ENCODE results near the gene SKOR1. TPM values are rescaled to one million over a fixed set of nuclear protein-coding genes. Genes with fewer than 3 reads are reported as not detected.

Gene SKOR1
- total RNA-seq, 1 donor from 2014 or later: under 0.01 TPM

- no peak for TF ChIP-seq CTCF (IDR thresholded peaks at IDR 0.05; ENCODE audit: insufficient read depth, low read length, severe bottlenecking)
- Histone ChIP-seq H3K27me3 (ENCODE audit: control insufficient read depth, insufficient read depth, low read length) (no peaks in the 10 kb centered on the region), H3K36me3 (ENCODE audit: control insufficient read depth, insufficient read depth, low read length) (no peaks in the 10 kb centered on the region), H3K4me3 (ENCODE audit: low read depth, low read length) (no peak overlapping the region)
- FAIRE-seq (no peak), DNase-seq (ENCODE audit: low read depth) (no peak)
Observed at GRCh38 chr15:67778968-67779548, 46.3 kb upstream of the SKOR1 start.

GRCh38 chr15:67779549-67780111, 45.7 kb upstream of the SKOR1 start:
- Histone ChIP-seq H3K4me3 (ENCODE audit: low read depth, low read length) (no peak overlapping the region), H3K27me3 (ENCODE audit: control insufficient read depth, insufficient read depth, low read length) (no peaks in the 10 kb centered on the region), H3K36me3 (ENCODE audit: control insufficient read depth, insufficient read depth, low read length) (no peaks in the 10 kb centered on the region)
- TF ChIP-seq CTCF (IDR thresholded peaks at IDR 0.05; ENCODE audit: insufficient read depth, low read length, severe bottlenecking): no peak
- no peak for FAIRE-seq
- DNase-seq (ENCODE audit: low read depth): no peak

GRCh38 chr15:67781061-67781460, 44.2 kb upstream of the SKOR1 start:
- DNase-seq (ENCODE audit: low read depth): no peak
- Histone ChIP-seq H3K36me3 (ENCODE audit: control insufficient read depth, insufficient read depth, low read length) (no peaks in the 10 kb centered on the region), H3K4me3 (ENCODE audit: low read depth, low read length) (no peak overlapping the region), H3K27me3 (ENCODE audit: control insufficient read depth, insufficient read depth, low read length) (no peaks in the 10 kb centered on the region)
- FAIRE-seq: peak; percentile 18
- no peak for TF ChIP-seq CTCF (IDR thresholded peaks at IDR 0.05; ENCODE audit: insufficient read depth, low read length, severe bottlenecking)

GRCh38 chr15:67781907-67782690, 43.2 kb upstream of the SKOR1 start:
- DNase-seq (ENCODE audit: low read depth): no peak
- Histone ChIP-seq H3K36me3 (ENCODE audit: control insufficient read depth, insufficient read depth, low read length) (no peaks in the 10 kb centered on the region), H3K4me3 (ENCODE audit: low read depth, low read length) (no peak overlapping the region), H3K27me3 (ENCODE audit: control insufficient read depth, insufficient read depth, low read length) (no peaks in the 10 kb centered on the region)
- no peak for TF ChIP-seq CTCF (IDR thresholded peaks at IDR 0.05; ENCODE audit: insufficient read depth, low read length, severe bottlenecking)
- no peak for FAIRE-seq

- Histone ChIP-seq H3K36me3 (ENCODE audit: control insufficient read depth, insufficient read depth, low read length) (no peaks in the 10 kb centered on the region), H3K27me3 (ENCODE audit: control insufficient read depth, insufficient read depth, low read length) (no peaks in the 10 kb centered on the region), H3K4me3 (ENCODE audit: low read depth, low read length) (no peak overlapping the region)
- no peak for TF ChIP-seq CTCF (IDR thresholded peaks at IDR 0.05; ENCODE audit: insufficient read depth, low read length, severe bottlenecking)
- DNase-seq (ENCODE audit: low read depth) (no peak), FAIRE-seq (no peak)
Observed at GRCh38 chr15:67782691-67782991, 42.7 kb upstream of the SKOR1 start.
